ENCODE measurements around the gene KIF7. TPM values are rescaled to one million over a fixed set of nuclear protein-coding genes. Genes with fewer than 3 reads are reported as not detected.

Gene KIF7
- total RNA-seq, 6 experiments from 2014 or later, result 0.34 to 0.92 (median 0.48) TPM

- Histone ChIP-seq H3K4me1 (no peaks in the 10 kb centered on the region), H3K4me3 (peak overlapping the region in 2 of 3 donors; percentile 3 to 24), H3K36me3 (no peaks in the 10 kb centered on the region), H3K27ac (peak overlapping the region; percentile 36 to 54 (median 40)), H3K9me3 (no peaks in the 10 kb centered on the region), H3K27me3 (no peaks in the 10 kb centered on the region)
- 0% methylated on average over 2 of the region's 72 CpGs for WGBS (ENCODE audit: insufficient coverage, low coverage, low lambda C conversion rate, missing lambda C conversion rate)
- peak; percentile 37 for TF ChIP-seq POLR2A (IDR thresholded peaks at IDR 0.05)
- TF ChIP-seq CTCF (IDR thresholded peaks at IDR 0.05), result no peak
- intact Hi-C loops (cut with DNase I), result no loop called here
- ATAC-seq (peak; percentile 55 to 78 (median 57)), DNase-seq (peak in 1 of 3 donors; percentile 55)
Observed at GRCh38 chr15:89665449-89666181, 10.3 kb upstream of the KIF7 start.

GRCh38 chr15:89664441-89665350 is 9.4 kb upstream of the KIF7 start:
- no peak for DNase-seq
- Histone ChIP-seq H3K4me3 (peak overlapping the region in 1 of 3 donors; percentile 3), H3K4me1 (no peaks in the 10 kb centered on the region), H3K36me3 (no peaks in the 10 kb centered on the region), H3K27ac (peak overlapping the region in 2 of 3 donors; percentile 29 to 40), H3K9me3 (no peaks in the 10 kb centered on the region), H3K27me3 (no peaks in the 10 kb centered on the region)
- 84% methylated on average over 9 of the region's 13 CpGs for WGBS (ENCODE audit: insufficient coverage, low coverage, low lambda C conversion rate, missing lambda C conversion rate)
- ATAC-seq, result no peak
- intact Hi-C loops (cut with DNase I), result no loop called here
- TF ChIP-seq CTCF (IDR thresholded peaks at IDR 0.05) (no peak), POLR2A (IDR thresholded peaks at IDR 0.05) (no peak)

GRCh38 chr15:89662893-89663626 is 7.8 kb upstream of the KIF7 start:
- 78% methylated on average over 8 of the region's 11 CpGs for WGBS (ENCODE audit: insufficient coverage, low coverage, low lambda C conversion rate, missing lambda C conversion rate)
- no peak for TF ChIP-seq POLR2A (IDR thresholded peaks at IDR 0.05)
- no peak for TF ChIP-seq CTCF (IDR thresholded peaks at IDR 0.05)
- H3K27me3 ChIP-seq, result no peaks in the 10 kb centered on the region
- intact Hi-C loops (cut with DNase I), result no loop called here
- peak; percentile 49 to 71 (median 62) for ATAC-seq
- no peaks in the 10 kb centered on the region for H3K4me1 ChIP-seq
- H3K4me3 ChIP-seq, result no peak overlapping the region
- H3K9me3 ChIP-seq, result no peaks in the 10 kb centered on the region
- DNase-seq, result peak in 2 of 3 donors; percentile 36 to 54
- H3K27ac ChIP-seq, result peak overlapping the region in 1 of 3 donors; percentile 1
- H3K36me3 ChIP-seq, result no peaks in the 10 kb centered on the region

- DNase-seq (no peak), ATAC-seq (no peak)
- Histone ChIP-seq H3K27ac (no peak overlapping the region), H3K36me3 (no peaks in the 10 kb centered on the region), H3K4me3 (no peak overlapping the region), H3K4me1 (no peaks in the 10 kb centered on the region), H3K9me3 (no peaks in the 10 kb centered on the region), H3K27me3 (no peaks in the 10 kb centered on the region)
- intact Hi-C loops (cut with DNase I), result no loop called here
- 74% methylated on average over 2 of the region's 2 CpGs for WGBS (ENCODE audit: insufficient coverage, low coverage, low lambda C conversion rate, missing lambda C conversion rate)
- TF ChIP-seq POLR2A (IDR thresholded peaks at IDR 0.05) (no peak), CTCF (IDR thresholded peaks at IDR 0.05) (no peak)
Observed at GRCh38 chr15:89660556-89660955, 5.3 kb upstream of the KIF7 start.
